HUES64 (cell line): Measurements from ENCODE around the gene ALKBH8.
"Not testable (repeated sequence)": the region's sequence is repeated elsewhere in the genome, so short reads cannot be mapped to it uniquely, and the experiment has no call there.

Experiments used
- H3K27ac ChIP-seq: 2 replicates; pipeline ENCODE4 v1.7.0; 2013; ENCODE audit warnings: low read depth, low read length, inconsistent platforms
- H3K27me3 ChIP-seq: 2 replicates; pipeline ENCODE4 v1.6.1; 2013; ENCODE audit warnings: mild to moderate bottlenecking, low read length; ENCODE audit not compliant: insufficient read depth
- H3K36me3 ChIP-seq: 2 replicates; pipeline ENCODE4 v1.6.1; 2013; ENCODE audit warnings: mild to moderate bottlenecking, low read length; ENCODE audit not compliant: insufficient read depth
- H3K4me1 ChIP-seq: 2 replicates; pipeline ENCODE4 v1.6.1; 2013; ENCODE audit warnings: mild to moderate bottlenecking, low read length, moderate library complexity; ENCODE audit not compliant: insufficient read depth
- H3K4me3 ChIP-seq: 2 replicates; pipeline ENCODE4 v1.5.1; 2013; ENCODE audit warnings: mild to moderate bottlenecking, low read length, moderate library complexity
- H3K9ac ChIP-seq: 2 replicates; pipeline ENCODE4 v1.6.1; 2013; ENCODE audit warnings: mild to moderate bottlenecking, low read depth, low read length
- H3K9me3 ChIP-seq: 2 replicates; pipeline ENCODE4 v1.6.1; 2013; ENCODE audit warnings: low read depth, low read length; ENCODE audit not compliant: insufficient read depth
- WGBS: fragments of 150-250, 120-280 bp; methylation state at CpG from one replicate; pipeline ENCODE4 v1.1.7; 2013; ENCODE audit warnings: missing lambda C conversion rate; 5-methylcytosine and 5-hydroxymethylcytosine counted together

ALKBH8 gene

GRCh38 chr11:107573438-107573837, 7.9 kb upstream of the ALKBH8 start:
- 93% methylated on average over 1 of the region's 1 CpG for WGBS
- Histone ChIP-seq H3K27me3 (no peaks in the 10 kb centered on the region), H3K4me1 (no peaks in the 10 kb centered on the region; the same call in 1 of the 2 replicates), H3K9me3 (no peaks in the 10 kb centered on the region), H3K27ac (no peak overlapping the region), H3K36me3 (no peaks in the 10 kb centered on the region), H3K4me3 (no peak overlapping the region), H3K9ac (no peak overlapping the region)

DNA sequence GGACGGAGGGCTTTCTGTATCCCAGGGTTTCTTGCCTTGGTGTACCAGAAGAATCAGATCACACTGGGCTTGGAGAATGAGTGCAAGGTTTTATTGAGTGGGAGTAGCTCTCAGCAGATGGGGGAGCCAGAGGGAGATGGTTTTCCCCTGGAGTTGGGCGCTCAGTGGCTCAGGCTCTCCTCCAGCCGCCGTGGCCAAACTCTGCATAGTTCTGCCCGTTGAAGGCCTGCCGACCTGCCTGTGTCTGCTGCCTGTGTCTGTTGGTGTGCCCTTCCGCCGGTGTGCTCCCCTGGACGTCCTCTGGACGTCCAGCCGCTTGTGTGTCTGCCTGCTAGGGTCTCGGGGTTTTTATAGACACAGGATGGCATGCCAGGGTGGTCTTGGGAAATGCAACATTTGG, 4.5 kb upstream of the ALKBH8 start:
- Histone ChIP-seq H3K27ac (no peak overlapping the region), H3K4me3 (no peak overlapping the region), H3K9ac (no peak overlapping the region), H3K36me3 (no peaks in the 10 kb centered on the region), H3K9me3 (no peaks in the 10 kb centered on the region), H3K27me3 (no peaks in the 10 kb centered on the region), H3K4me1 (peaks cover 11% of the 10 kb centered on the region)
- WGBS: 94% methylated on average over 12 of the region's 12 CpGs

DNA sequence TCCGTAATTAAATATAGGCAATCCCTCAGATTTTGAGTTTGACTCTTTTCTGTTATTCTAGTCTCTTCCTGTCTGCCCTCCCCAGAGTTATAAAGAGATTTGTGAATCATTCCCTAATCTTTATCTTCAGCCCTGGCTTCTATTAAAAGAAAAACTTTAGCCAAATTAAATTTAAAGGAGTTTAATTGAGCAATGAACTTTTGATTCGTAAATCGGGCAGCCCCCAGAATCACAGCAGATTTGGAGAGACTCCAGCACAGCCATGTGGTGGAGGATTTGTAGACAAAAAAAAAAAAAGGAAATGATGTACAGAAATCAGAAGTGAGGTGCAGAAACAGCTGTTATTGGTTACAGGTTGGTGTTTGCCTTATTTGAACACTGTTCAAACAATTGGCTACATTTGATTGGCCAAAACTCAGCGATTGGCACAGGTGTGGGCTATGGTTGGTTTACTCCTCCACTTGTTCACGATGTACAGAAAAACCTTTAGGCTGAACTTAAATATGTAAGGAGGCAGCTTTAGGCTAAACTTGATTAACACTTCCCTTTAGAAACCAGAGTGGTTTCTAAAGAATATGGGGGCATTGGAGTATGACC, 2.3 kb upstream of the ALKBH8 start:
- no peak overlapping the region for H3K27ac ChIP-seq
- H3K9ac ChIP-seq: no peak overlapping the region
- H3K4me1 ChIP-seq: peaks cover 22% of the 10 kb centered on the region
- no peaks in the 10 kb centered on the region for H3K27me3 ChIP-seq
- H3K4me3 ChIP-seq: no peak overlapping the region
- 95% methylated on average over 5 of the region's 5 CpGs for WGBS
- no peaks in the 10 kb centered on the region for H3K36me3 ChIP-seq
- H3K9me3 ChIP-seq: no peaks in the 10 kb centered on the region

GRCh38 chr11:107566569-107566968, 1.0 kb upstream of the ALKBH8 start:
- H3K27ac ChIP-seq: no peak overlapping the region
- no peaks in the 10 kb centered on the region for H3K36me3 ChIP-seq
- H3K27me3 ChIP-seq: no peaks in the 10 kb centered on the region
- H3K9me3 ChIP-seq: no peaks in the 10 kb centered on the region
- H3K4me1 ChIP-seq: peaks cover 22% of the 10 kb centered on the region
- peak overlapping the region; percentile 97 for H3K4me3 ChIP-seq
- WGBS: 81% methylated on average over 2 of the region's 2 CpGs
- H3K9ac ChIP-seq: no peak overlapping the region

DNA sequence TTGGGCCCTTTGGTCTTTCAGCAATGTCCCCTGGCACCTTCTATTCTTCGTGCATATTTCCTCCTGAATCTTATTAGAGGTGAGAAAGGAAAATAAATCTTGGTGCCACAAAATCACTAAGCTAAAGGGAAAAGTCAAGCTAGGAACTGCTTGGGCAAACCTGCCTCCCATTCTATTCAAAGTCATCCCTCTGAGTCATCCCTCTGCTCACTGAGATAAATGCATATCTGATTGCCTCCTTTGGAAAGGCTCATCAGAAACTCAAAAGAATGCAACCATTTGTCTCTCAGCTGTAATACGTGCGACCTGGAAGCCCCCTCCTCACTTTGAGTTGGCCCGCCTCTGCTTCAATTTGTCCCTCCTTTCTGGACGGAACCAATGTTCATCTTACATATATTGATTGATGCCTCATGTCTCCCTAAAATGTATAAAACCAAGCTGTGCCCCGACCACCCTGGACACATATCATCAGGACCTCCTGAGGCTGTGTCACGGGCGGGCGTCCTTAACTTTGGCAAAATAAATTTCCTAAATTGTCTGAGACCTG, 493 bp upstream of the ALKBH8 start:
- H3K9me3 ChIP-seq, H3K27me3 ChIP-seq, H3K36me3 ChIP-seq: not testable (repeated sequence)
- H3K4me3 ChIP-seq: peak overlapping the region; percentile 97
- peak overlapping the region; percentile 89 for H3K9ac ChIP-seq
- WGBS: 43% methylated on average over 8 of the region's 9 CpGs
- peak overlapping the region; percentile 75; the same call in 1 of the 2 replicates for H3K27ac ChIP-seq
- peaks cover 22% of the 10 kb centered on the region for H3K4me1 ChIP-seq

- Histone ChIP-seq H3K27ac (no peak overlapping the region), H3K27me3 (no peaks in the 10 kb centered on the region), H3K36me3 (peaks cover 10% of the 10 kb centered on the region; the same call in 1 of the 2 replicates), H3K4me3 (peak overlapping the region; percentile 97), H3K4me1 (peaks cover 22% of the 10 kb centered on the region), H3K9me3 (no peaks in the 10 kb centered on the region), H3K9ac (peak overlapping the region; percentile 89)
- 12% methylated on average over 6 of the region's 6 CpGs for WGBS
Observed at GRCh38 chr11:107564877-107565218, 687 bp downstream of the ALKBH8 start.

GRCh38 chr11:107563702-107564101, 1.8 kb downstream of the ALKBH8 start:
- 44% methylated on average over 2 of the region's 2 CpGs for WGBS

GRCh38 chr11:107562647-107563208, 2.8 kb downstream of the ALKBH8 start:
- H3K9ac ChIP-seq: no peak overlapping the region
- WGBS: 69% methylated on average over 4 of the region's 4 CpGs

More at GRCh38 chr11:107563702-107564101, 1.8 kb downstream of the ALKBH8 start:
- 0 out of 2 replicates have a peak overlapping the region, but pooled peaks have one; percentile 97 for H3K4me3 ChIP-seq
- H3K4me1 ChIP-seq: peaks cover 22% of the 10 kb centered on the region
- H3K36me3 ChIP-seq: peaks cover 21% of the 10 kb centered on the region
- H3K27ac ChIP-seq: no peak overlapping the region
- no peak overlapping the region for H3K9ac ChIP-seq
- H3K9me3 ChIP-seq: no peaks in the 10 kb centered on the region
- no peaks in the 10 kb centered on the region for H3K27me3 ChIP-seq

GRCh38 chr11:107561688-107562087, 3.8 kb downstream of the ALKBH8 start:
- H3K27ac ChIP-seq: no peak overlapping the region
- no peaks in the 10 kb centered on the region for H3K9me3 ChIP-seq
- H3K36me3 ChIP-seq: peaks cover 27% of the 10 kb centered on the region
- no peak overlapping the region for H3K4me3 ChIP-seq
- peaks cover 20% of the 10 kb centered on the region for H3K4me1 ChIP-seq
- H3K9ac ChIP-seq: no peak overlapping the region
- no peaks in the 10 kb centered on the region for H3K27me3 ChIP-seq

More at GRCh38 chr11:107562647-107563208, 2.8 kb downstream of the ALKBH8 start:
- peaks cover 22% of the 10 kb centered on the region for H3K4me1 ChIP-seq
- peaks cover 26% of the 10 kb centered on the region for H3K36me3 ChIP-seq
- no peaks in the 10 kb centered on the region for H3K27me3 ChIP-seq
- H3K9me3 ChIP-seq: no peaks in the 10 kb centered on the region
- H3K27ac ChIP-seq: no peak overlapping the region
- no peak overlapping the region for H3K4me3 ChIP-seq

- 93% methylated on average over 4 of the region's 4 CpGs for WGBS
- Histone ChIP-seq H3K9me3 (no peaks in the 10 kb centered on the region), H3K4me3 (no peak overlapping the region), H3K9ac (no peak overlapping the region), H3K36me3 (peaks cover 65% of the 10 kb centered on the region), H3K27me3 (no peaks in the 10 kb centered on the region), H3K4me1 (no peaks in the 10 kb centered on the region), H3K27ac (no peak overlapping the region)
Observed at GRCh38 chr11:107550304-107550703, 15.2 kb downstream of the ALKBH8 start.

GRCh38 chr11:107549954-107550285, 15.6 kb downstream of the ALKBH8 start:
- WGBS: 100% methylated on average over 2 of the region's 2 CpGs
- H3K9ac ChIP-seq: no peak overlapping the region
- H3K27me3 ChIP-seq: no peaks in the 10 kb centered on the region
- no peak overlapping the region for H3K27ac ChIP-seq
- H3K9me3 ChIP-seq: no peaks in the 10 kb centered on the region
- no peaks in the 10 kb centered on the region for H3K4me1 ChIP-seq
- H3K36me3 ChIP-seq: peaks cover 64% of the 10 kb centered on the region
- no peak overlapping the region for H3K4me3 ChIP-seq
